HepG2 (cell line): ENCODE measurements around the gene SHLD1.

ENCODE experiments used
- POLR2A ChIP-seq, 2 experiments: IDR thresholded peaks; 2 replicates each; pipeline ENCODE4 v1.6.1; 2011; ENCODE audit warnings: low read depth in 2 of 2, low read length in 2 of 2, mild to moderate bottlenecking in 1 of 2, moderate library complexity in 1 of 2; ENCODE audit not compliant: insufficient read depth in 1 of 2
- POLR2AphosphoS2 ChIP-seq: IDR thresholded peaks from 2 replicates; pipeline ENCODE4 v1.6.1; 2011; ENCODE audit warnings: low read depth, low read length, improper control_type of control experiment
- RFX5 ChIP-seq: IDR thresholded peaks from 2 replicates; pipeline ENCODE4 v1.6.1; 2011; ENCODE audit warnings: low read depth, low read length, improper control_type of control experiment
- ZBTB21 ChIP-seq: sonication (generic); formaldehyde crosslinking; IDR thresholded peaks from 2 replicates; pipeline ENCODE4 v1.4.0; 2020; ENCODE audit warnings: missing genetic modification reagents
- ZFAT ChIP-seq: sonication (generic); formaldehyde crosslinking; conservative IDR thresholded peaks from 2 replicates; pipeline ENCODE4 v1.8.1; 2023; ENCODE audit warnings: missing genetic modification reagents, inconsistent platforms
- TF ChIP-seq, protein P1 (sequence below): sonication (generic); formaldehyde crosslinking; IDR thresholded peaks from 2 replicates; pipeline ENCODE4 v1.5.0; 2020; ENCODE audit warnings: mild to moderate bottlenecking, missing genetic modification reagents, moderate library complexity
- TF ChIP-seq, protein P2 (sequence below): IDR thresholded peaks from 2 replicates; pipeline ENCODE4 v1.6.1; 2016
- TF ChIP-seq, protein P3 (sequence below): sonication (generic); formaldehyde crosslinking; IDR thresholded peaks from 2 replicates; pipeline ENCODE4 v1.4.0; 2020; ENCODE audit warnings: missing genetic modification reagents, mild to moderate bottlenecking, borderline replicate concordance
- TF ChIP-seq, protein P4 (sequence below): sonication (generic); formaldehyde crosslinking; IDR thresholded peaks from 2 replicates; pipeline ENCODE4 v1.8.1; 2023; ENCODE audit warnings: missing genetic modification reagents, inconsistent platforms, borderline replicate concordance

DNA sequence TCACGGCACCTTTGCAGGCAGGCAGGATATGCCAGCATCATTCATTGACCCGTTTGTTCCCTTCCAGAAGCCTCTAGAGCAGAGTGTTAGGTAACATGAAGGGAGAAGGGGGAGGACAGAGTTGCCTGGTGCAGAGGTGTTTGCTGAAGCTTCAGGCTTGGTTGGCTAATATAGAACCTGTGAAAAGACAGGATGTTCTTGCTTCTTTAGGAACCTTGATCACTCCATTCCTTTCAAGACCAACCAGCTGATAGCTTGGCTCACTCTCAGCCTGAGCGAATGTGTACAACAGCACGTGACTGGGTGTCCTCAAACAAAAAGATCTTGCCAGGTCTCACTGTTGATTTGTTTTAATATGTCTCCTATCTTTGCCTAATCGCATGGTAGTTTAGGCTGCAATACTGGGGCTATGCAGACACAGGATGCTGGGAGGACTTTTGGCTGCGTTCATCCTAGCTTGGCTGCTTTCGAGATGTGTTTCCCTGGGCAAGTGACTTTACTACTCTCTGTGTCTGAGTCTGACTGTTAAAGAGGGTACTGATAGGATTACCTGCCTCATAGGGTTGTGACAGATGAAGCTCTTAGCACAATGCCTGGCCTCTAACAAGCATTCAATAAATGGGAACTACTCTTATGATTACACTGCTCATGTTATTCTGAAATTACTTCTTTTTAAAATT lies 16.0 kb downstream of the SHLD1 start:
- TF ChIP-seq, protein P1, sequence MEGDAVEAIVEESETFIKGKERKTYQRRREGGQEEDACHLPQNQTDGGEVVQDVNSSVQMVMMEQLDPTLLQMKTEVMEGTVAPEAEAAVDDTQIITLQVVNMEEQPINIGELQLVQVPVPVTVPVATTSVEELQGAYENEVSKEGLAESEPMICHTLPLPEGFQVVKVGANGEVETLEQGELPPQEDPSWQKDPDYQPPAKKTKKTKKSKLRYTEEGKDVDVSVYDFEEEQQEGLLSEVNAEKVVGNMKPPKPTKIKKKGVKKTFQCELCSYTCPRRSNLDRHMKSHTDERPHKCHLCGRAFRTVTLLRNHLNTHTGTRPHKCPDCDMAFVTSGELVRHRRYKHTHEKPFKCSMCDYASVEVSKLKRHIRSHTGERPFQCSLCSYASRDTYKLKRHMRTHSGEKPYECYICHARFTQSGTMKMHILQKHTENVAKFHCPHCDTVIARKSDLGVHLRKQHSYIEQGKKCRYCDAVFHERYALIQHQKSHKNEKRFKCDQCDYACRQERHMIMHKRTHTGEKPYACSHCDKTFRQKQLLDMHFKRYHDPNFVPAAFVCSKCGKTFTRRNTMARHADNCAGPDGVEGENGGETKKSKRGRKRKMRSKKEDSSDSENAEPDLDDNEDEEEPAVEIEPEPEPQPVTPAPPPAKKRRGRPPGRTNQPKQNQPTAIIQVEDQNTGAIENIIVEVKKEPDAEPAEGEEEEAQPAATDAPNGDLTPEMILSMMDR = no peak
- TF ChIP-seq ZFAT (no peak), ZBTB21 (CRISPR knock-in tag) (no peak), POLR2A (IDR thresholded peaks at IDR 0.05; ENCODE audit: insufficient read depth in 1 of 2, low read depth in 2 of 2, low read length in 2 of 2) (no peak), POLR2AphosphoS2 (no peak), RFX5 (no peak)
- TF ChIP-seq, protein P2, sequence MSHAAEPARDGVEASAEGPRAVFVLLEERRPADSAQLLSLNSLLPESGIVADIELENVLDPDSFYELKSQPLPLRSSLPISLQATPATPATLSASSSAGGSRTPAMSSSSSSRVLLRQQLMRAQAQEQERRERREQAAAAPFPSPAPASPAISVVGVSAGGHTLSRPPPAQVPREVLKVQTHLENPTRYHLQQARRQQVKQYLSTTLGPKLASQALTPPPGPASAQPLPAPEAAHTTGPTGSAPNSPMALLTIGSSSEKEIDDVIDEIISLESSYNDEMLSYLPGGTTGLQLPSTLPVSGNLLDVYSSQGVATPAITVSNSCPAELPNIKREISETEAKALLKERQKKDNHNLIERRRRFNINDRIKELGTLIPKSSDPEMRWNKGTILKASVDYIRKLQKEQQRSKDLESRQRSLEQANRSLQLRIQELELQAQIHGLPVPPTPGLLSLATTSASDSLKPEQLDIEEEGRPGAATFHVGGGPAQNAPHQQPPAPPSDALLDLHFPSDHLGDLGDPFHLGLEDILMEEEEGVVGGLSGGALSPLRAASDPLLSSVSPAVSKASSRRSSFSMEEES (CRISPR knock-in tag) = no peak
- TF ChIP-seq, protein P3, sequence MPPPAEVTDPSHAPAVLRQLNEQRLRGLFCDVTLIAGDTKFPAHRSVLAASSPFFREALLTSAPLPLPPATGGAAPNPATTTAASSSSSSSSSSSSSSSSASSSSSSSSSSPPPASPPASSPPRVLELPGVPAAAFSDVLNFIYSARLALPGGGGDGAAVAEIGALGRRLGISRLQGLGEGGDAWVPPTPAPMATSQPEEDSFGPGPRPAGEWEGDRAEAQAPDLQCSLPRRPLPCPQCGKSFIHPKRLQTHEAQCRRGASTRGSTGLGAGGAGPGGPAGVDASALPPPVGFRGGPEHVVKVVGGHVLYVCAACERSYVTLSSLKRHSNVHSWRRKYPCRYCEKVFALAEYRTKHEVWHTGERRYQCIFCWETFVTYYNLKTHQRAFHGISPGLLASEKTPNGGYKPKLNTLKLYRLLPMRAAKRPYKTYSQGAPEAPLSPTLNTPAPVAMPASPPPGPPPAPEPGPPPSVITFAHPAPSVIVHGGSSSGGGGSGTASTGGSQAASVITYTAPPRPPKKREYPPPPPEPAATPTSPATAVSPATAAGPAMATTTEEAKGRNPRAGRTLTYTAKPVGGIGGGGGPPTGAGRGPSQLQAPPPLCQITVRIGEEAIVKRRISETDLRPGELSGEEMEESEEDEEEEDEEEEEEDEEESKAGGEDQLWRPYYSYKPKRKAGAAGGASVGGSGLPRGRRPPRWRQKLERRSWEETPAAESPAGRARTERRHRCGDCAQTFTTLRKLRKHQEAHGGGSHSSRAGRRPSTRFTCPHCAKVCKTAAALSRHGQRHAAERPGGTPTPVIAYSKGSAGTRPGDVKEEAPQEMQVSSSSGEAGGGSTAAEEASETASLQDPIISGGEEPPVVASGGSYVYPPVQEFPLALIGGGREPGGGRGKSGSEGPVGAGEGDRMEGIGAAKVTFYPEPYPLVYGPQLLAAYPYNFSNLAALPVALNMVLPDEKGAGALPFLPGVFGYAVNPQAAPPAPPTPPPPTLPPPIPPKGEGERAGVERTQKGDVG (CRISPR knock-in tag) = no peak
- TF ChIP-seq, protein P4, sequence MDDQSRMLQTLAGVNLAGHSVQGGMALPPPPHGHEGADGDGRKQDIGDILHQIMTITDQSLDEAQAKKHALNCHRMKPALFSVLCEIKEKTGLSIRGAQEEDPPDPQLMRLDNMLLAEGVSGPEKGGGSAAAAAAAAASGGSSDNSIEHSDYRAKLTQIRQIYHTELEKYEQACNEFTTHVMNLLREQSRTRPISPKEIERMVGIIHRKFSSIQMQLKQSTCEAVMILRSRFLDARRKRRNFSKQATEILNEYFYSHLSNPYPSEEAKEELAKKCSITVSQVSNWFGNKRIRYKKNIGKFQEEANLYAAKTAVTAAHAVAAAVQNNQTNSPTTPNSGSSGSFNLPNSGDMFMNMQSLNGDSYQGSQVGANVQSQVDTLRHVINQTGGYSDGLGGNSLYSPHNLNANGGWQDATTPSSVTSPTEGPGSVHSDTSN (CRISPR knock-in tag) = no peak
